DND-41 (cell line): ENCODE results near the gene HCN4.

Experiments
- ATAC-seq: fragments of 200-7000 bp; cut with Tn5 transposase; 3 replicates; pipeline ENCODE4 v1.9.1; 2021; ENCODE audit warnings: low read depth; ENCODE audit not compliant: insufficient read depth
- DNase-seq: peaks from one replicate; pipeline ENCODE4 v3.0.0-alpha.2; 2020
- H2AFZ ChIP-seq: 2 replicates; pipeline ENCODE4 v1.6.0; 2012; ENCODE audit warnings: low read depth, low read length
- H3K27ac ChIP-seq: 2 replicates; pipeline ENCODE4 v1.5.1; 2012; ENCODE audit warnings: low read length, inconsistent platforms
- H3K27me3 ChIP-seq: fragments of 200-600 bp; sonication (generic); 2 replicates; pipeline ENCODE4 v1.6.0; 2012; ENCODE audit warnings: low read length, mild to moderate bottlenecking, inconsistent platforms; ENCODE audit not compliant: insufficient read depth, poor library complexity
- H3K36me3 ChIP-seq: 2 replicates; pipeline ENCODE4 v1.5.1; 2012; ENCODE audit warnings: low read length, inconsistent platforms; ENCODE audit not compliant: insufficient read depth
- H3K4me1 ChIP-seq: 2 replicates; pipeline ENCODE4 v1.5.1; 2012; ENCODE audit warnings: mild to moderate bottlenecking, low read length; ENCODE audit not compliant: insufficient read depth
- H3K4me2 ChIP-seq: 2 replicates; pipeline ENCODE4 v1.6.0; 2012; ENCODE audit warnings: mild to moderate bottlenecking, moderate library complexity, low read length, inconsistent platforms; ENCODE audit not compliant: insufficient read depth
- H3K4me3 ChIP-seq, 2 experiments: fragments of 200-600 bp in 1 of 2; shearing (Covaris generic) in 1 of 2; 2 replicates each; pipeline ENCODE4 v1.5.1; 2012 to 2016; ENCODE audit warnings: inconsistent platforms in 2 of 2, low read length in 2 of 2, mild to moderate bottlenecking in 2 of 2, low read depth in 1 of 2, moderate library complexity in 1 of 2
- H3K79me2 ChIP-seq: 2 replicates; pipeline ENCODE4 v1.6.0; 2012; ENCODE audit warnings: low read length, inconsistent platforms; ENCODE audit not compliant: insufficient read depth
- H3K9ac ChIP-seq: 2 replicates; pipeline ENCODE4 v1.6.0; 2012; ENCODE audit warnings: low read depth, mild to moderate bottlenecking, inconsistent platforms, low read length, moderate library complexity
- H3K9me3 ChIP-seq: 2 replicates; pipeline ENCODE4 v1.5.1; 2012; ENCODE audit warnings: low read length, moderate library complexity, mild to moderate bottlenecking, inconsistent platforms; ENCODE audit not compliant: insufficient read depth, severe bottlenecking
- H4K20me1 ChIP-seq: 2 replicates; pipeline ENCODE4 v1.6.0; 2012; ENCODE audit warnings: low read length; ENCODE audit not compliant: insufficient read depth
- CTCF ChIP-seq: IDR thresholded peaks from 2 replicates; pipeline ENCODE4 v1.5.1; 2012; ENCODE audit warnings: borderline replicate concordance, low read length, moderate library complexity, mild to moderate bottlenecking; ENCODE audit not compliant: poor library complexity, severe bottlenecking; ENCODE audit errors: extremely low read depth
- EZH2 ChIP-seq: IDR thresholded peaks from 3 replicates; pipeline ENCODE4 v1.6.1; 2012; ENCODE audit warnings: borderline replicate concordance, low read depth, mild to moderate bottlenecking, moderate library complexity, low read length, inconsistent platforms; ENCODE audit not compliant: severe bottlenecking

HCN4 gene

DNA sequence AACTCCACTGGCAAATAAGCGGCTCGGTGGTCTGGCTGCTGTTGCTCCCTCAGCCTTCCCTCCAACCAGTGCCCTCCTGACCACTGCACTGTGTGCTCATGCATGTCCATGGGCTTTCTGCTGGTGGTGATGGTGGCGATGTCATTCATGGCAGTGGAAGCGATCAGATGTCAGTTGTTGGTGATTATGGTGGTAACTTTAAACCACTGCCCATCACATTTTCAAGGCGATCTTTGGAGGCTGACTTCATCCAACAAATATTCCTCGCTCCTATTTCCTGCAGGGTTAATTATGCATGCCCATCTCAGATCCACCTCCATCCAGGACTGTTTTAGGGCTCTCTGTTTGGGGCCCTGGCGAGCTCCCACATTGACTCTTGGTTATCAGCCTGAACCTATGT is 13.4 kb upstream of the HCN4 start:
- no peak overlapping the region for H3K27ac ChIP-seq
- H3K9ac ChIP-seq = no peak overlapping the region
- H3K79me2 ChIP-seq = no peaks in the 10 kb centered on the region
- no peaks in the 10 kb centered on the region for H3K4me1 ChIP-seq
- H4K20me1 ChIP-seq = no peaks in the 10 kb centered on the region
- H3K27me3 ChIP-seq = no peaks in the 10 kb centered on the region
- no peak for TF ChIP-seq CTCF
- no peak for TF ChIP-seq EZH2
- H3K36me3 ChIP-seq = no peaks in the 10 kb centered on the region
- DNase-seq (no peak), ATAC-seq (no peak)
- no peak overlapping the region for H3K4me2 ChIP-seq
- no peak overlapping the region for H3K4me3 ChIP-seq
- H2AFZ ChIP-seq = no peak overlapping the region
- H3K9me3 ChIP-seq = no peaks in the 10 kb centered on the region

- H3K27me3 ChIP-seq = no peaks in the 10 kb centered on the region
- no peaks in the 10 kb centered on the region for H3K79me2 ChIP-seq
- no peaks in the 10 kb centered on the region for H3K9me3 ChIP-seq
- TF ChIP-seq CTCF = no peak
- TF ChIP-seq EZH2 = no peak
- H3K4me1 ChIP-seq = no peaks in the 10 kb centered on the region
- H3K36me3 ChIP-seq = no peaks in the 10 kb centered on the region
- H3K27ac ChIP-seq = no peak overlapping the region
- H2AFZ ChIP-seq = no peak overlapping the region
- DNase-seq = no peak
- no peak overlapping the region for H3K4me3 ChIP-seq
- no peak overlapping the region for H3K9ac ChIP-seq
- no peak for ATAC-seq
- no peaks in the 10 kb centered on the region for H4K20me1 ChIP-seq
- H3K4me2 ChIP-seq = no peak overlapping the region
These were observed 11.9 kb upstream of the HCN4 start for GRCh38 chr15:73380661-73381060.

GRCh38 chr15:73378089-73378488 is 9.3 kb upstream of the HCN4 start:
- Histone ChIP-seq H4K20me1 (no peaks in the 10 kb centered on the region), H3K79me2 (no peaks in the 10 kb centered on the region), H3K9me3 (no peaks in the 10 kb centered on the region), H3K27me3 (no peaks in the 10 kb centered on the region), H3K4me2 (no peak overlapping the region), H3K4me3 (no peak overlapping the region), H3K36me3 (no peaks in the 10 kb centered on the region), H2AFZ (no peak overlapping the region), H3K9ac (no peak overlapping the region), H3K4me1 (no peaks in the 10 kb centered on the region), H3K27ac (no peak overlapping the region)
- ATAC-seq (no peak), DNase-seq (no peak)
- no peak for TF ChIP-seq CTCF
- TF ChIP-seq EZH2 = no peak

DNA sequence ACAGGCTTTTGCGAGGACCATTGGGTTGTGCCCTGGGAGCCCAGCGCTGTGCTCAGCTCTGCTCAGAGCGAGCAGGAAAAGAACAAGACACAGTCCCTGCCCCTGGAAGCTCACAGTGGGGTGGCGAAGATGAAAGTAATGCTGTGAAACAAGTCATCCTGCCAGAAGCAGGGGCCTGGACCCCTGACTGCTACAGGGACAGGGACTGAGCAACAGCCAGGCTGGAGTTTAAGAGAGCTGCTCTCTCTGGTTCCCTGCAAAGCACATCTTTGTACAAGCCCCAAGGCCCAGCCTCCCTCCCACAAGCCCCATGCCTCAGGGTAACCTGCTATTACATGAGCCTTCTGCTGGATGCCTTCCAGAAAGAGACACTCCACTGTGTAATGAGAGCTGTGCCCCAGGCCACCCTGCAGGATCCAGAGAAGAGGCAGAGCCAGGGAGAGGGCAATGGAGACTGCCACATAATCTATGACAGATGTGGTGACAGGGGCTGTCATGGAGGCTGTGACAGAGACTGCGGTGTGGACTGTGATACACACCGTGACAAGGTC is 7.1 kb upstream of the HCN4 start:
- H3K27me3 ChIP-seq = no peaks in the 10 kb centered on the region
- no peaks in the 10 kb centered on the region for H3K4me1 ChIP-seq
- no peak overlapping the region for H3K27ac ChIP-seq
- H3K9me3 ChIP-seq = no peaks in the 10 kb centered on the region
- DNase-seq (no peak), ATAC-seq (no peak)
- H3K79me2 ChIP-seq = no peaks in the 10 kb centered on the region
- TF ChIP-seq EZH2 (no peak), CTCF (no peak)
- no peak overlapping the region for H3K4me2 ChIP-seq
- no peak overlapping the region for H2AFZ ChIP-seq
- H3K9ac ChIP-seq = no peak overlapping the region
- H4K20me1 ChIP-seq = no peaks in the 10 kb centered on the region
- no peak overlapping the region for H3K4me3 ChIP-seq
- H3K36me3 ChIP-seq = no peaks in the 10 kb centered on the region
